Small intestine (tissue), 7 donors: ENCODE results near the gene UHRF2. TPM values are rescaled to one million over a fixed set of nuclear protein-coding genes. Genes with fewer than 3 reads are reported as not detected.
A peak's percentile ranks its signal among the peaks of the same experiment; 100 is the strongest.

ENCODE experiments used
- DNase-seq, 2 donors: peaks; one replicate each; pipeline versions ENCODE4 v3.0.0 to v3.0.0-alpha.2; 2013
- FAIRE-seq: peaks from 2 replicates; lab custom pipeline; 2012; peaks lifted over from hg19 to GRCh38; lab: Jason Lieb, UNC
- H3K27ac ChIP-seq, 3 donors: one replicate each; pipeline ENCODE4 v1.5.1; 2013; ENCODE audit warnings: low read length in 2 of 3, mild to moderate bottlenecking in 2 of 3, control low read depth in 1 of 3, inconsistent platforms in 1 of 3, low read depth in 1 of 3, moderate library complexity in 1 of 3
- H3K27me3 ChIP-seq, 3 donors: one replicate each; pipeline ENCODE4 v1.6.1; 2013; ENCODE audit warnings: low read length in 3 of 3, inconsistent platforms in 1 of 3; ENCODE audit not compliant: control insufficient read depth in 3 of 3, insufficient read depth in 3 of 3
- H3K36me3 ChIP-seq, 3 donors: one replicate each; pipeline ENCODE4 v1.6.1; 2013; ENCODE audit warnings: low read length in 3 of 3, inconsistent platforms in 1 of 3, low read depth in 1 of 3, mild to moderate bottlenecking in 1 of 3, moderate library complexity in 1 of 3; ENCODE audit not compliant: control insufficient read depth in 3 of 3, insufficient read depth in 2 of 3
- H3K4me1 ChIP-seq, 3 donors: one replicate each; pipeline ENCODE4 v1.6.1; 2013; ENCODE audit warnings: low read length in 2 of 3, inconsistent platforms in 1 of 3, low read depth in 1 of 3, mild to moderate bottlenecking in 1 of 3, moderate library complexity in 1 of 3; ENCODE audit not compliant: control insufficient read depth in 3 of 3, insufficient read depth in 2 of 3
- H3K4me3 ChIP-seq, 3 donors: one replicate each; pipeline ENCODE4 v1.5.1; 2013; ENCODE audit warnings: low read length in 3 of 3, control low read depth in 1 of 3, inconsistent platforms in 1 of 3, low read depth in 1 of 3, mild to moderate bottlenecking in 1 of 3, moderate library complexity in 1 of 3
- H3K9me3 ChIP-seq, 2 donors: one replicate each; pipeline ENCODE4 v1.6.1; 2013; ENCODE audit warnings: low read depth in 1 of 2, low read length in 1 of 2; ENCODE audit not compliant: control insufficient read depth in 2 of 2, insufficient read depth in 1 of 2
- WGBS, 3 donors: extraction: QIAGEN DNeasy Blood & Tissue Kit; methylation state at CpG; one replicate each; pipeline ENCODE4 v1.1.7; 2013; 5-methylcytosine and 5-hydroxymethylcytosine counted together
- polyA plus RNA-seq, 4 donors: library from polyadenylated mRNA; stranded (reverse) in 3 of 4; unstranded in 1 of 4; fragments of 200-250 nt in 3 of 4; fragments of 120-200 nt in 1 of 4; gene quantifications; one replicate each; pipeline versions ENCODE4 v1.2.1 to v1.2.3, GENCODE V29; 2013
- donor health status: healthy with polysubstance abuse.
- donor health status: control.
- donor health status: control.
- donor health status: Bipolar disorder and iron deficiency.
- donor health status: healthy.

Gene UHRF2
- polyA plus RNA-seq, 4 donors, result 12.5 to 47.7 (median 13.1) TPM

- H3K4me1 ChIP-seq, result no peaks in the 10 kb centered on the region
- no peak overlapping the region for H3K4me3 ChIP-seq
- peaks cover 0 to 14% (median 0%) of the 10 kb centered on the region in 3 donors for H3K36me3 ChIP-seq
- FAIRE-seq (no peak), DNase-seq (no peak)
- H3K27ac ChIP-seq, result no peak overlapping the region
- H3K27me3 ChIP-seq, result no peaks in the 10 kb centered on the region
- H3K9me3 ChIP-seq, result no peaks in the 10 kb centered on the region
- 88 to 98% (median 92%) methylated on average over 2 of the region's 2 CpGs for WGBS, 3 donors
Measured at GRCh38 chr9:6473151-6473550, 60.2 kb downstream of the UHRF2 start.

GRCh38 chr9:6479959-6480358 is 67.0 kb downstream of the UHRF2 start:
- Histone ChIP-seq H3K9me3 (no peaks in the 10 kb centered on the region), H3K4me1 (peaks cover 0 to 9% (median 0%) of the 10 kb centered on the region in 3 donors), H3K36me3 (peaks cover 2 to 22% (median 4%) of the 10 kb centered on the region in 3 donors), H3K27me3 (no peaks in the 10 kb centered on the region), H3K4me3 (no peak overlapping the region), H3K27ac (no peak overlapping the region)
- DNase-seq, result peak; percentile 62 to 72
- 29 to 68% (median 41%) methylated on average over 2 of the region's 2 CpGs for WGBS, 3 donors
- no peak for FAIRE-seq

- H3K27ac ChIP-seq, result no peak overlapping the region
- WGBS, 3 donors, result 78 to 80% (median 80%) methylated on average over 2 of the region's 2 CpGs
- DNase-seq (no peak), FAIRE-seq (no peak)
- H3K4me1 ChIP-seq, result peaks cover 0 to 9% (median 0%) of the 10 kb centered on the region in 3 donors
- no peaks in the 10 kb centered on the region for H3K27me3 ChIP-seq
- H3K9me3 ChIP-seq, result no peaks in the 10 kb centered on the region
- H3K4me3 ChIP-seq, result no peak overlapping the region
- peaks cover 5 to 35% (median 9%) of the 10 kb centered on the region in 3 donors for H3K36me3 ChIP-seq
Measured at GRCh38 chr9:6484210-6484609, 71.2 kb downstream of the UHRF2 start.

- WGBS, 3 donors, result 93 to 99% (median 95%) methylated on average over 7 of the region's 7 CpGs
- no peaks in the 10 kb centered on the region for H3K9me3 ChIP-seq
- DNase-seq (no peak), FAIRE-seq (no peak)
- peaks cover 5 to 34% (median 5%) of the 10 kb centered on the region in 3 donors for H3K36me3 ChIP-seq
- no peak overlapping the region for H3K4me3 ChIP-seq
- no peaks in the 10 kb centered on the region for H3K27me3 ChIP-seq
- H3K27ac ChIP-seq, result no peak overlapping the region
- no peaks in the 10 kb centered on the region for H3K4me1 ChIP-seq
Measured at GRCh38 chr9:6488395-6488794, 75.4 kb downstream of the UHRF2 start.

GRCh38 chr9:6489099-6489498 is 76.1 kb downstream of the UHRF2 start:
- H3K4me3 ChIP-seq, result no peak overlapping the region
- H3K9me3 ChIP-seq, result no peaks in the 10 kb centered on the region
- 78 to 89% (median 79%) methylated on average over 1 of the region's 1 CpG for WGBS, 3 donors
- peaks cover 5 to 33% (median 5%) of the 10 kb centered on the region in 3 donors for H3K36me3 ChIP-seq
- H3K27ac ChIP-seq, result no peak overlapping the region
- H3K27me3 ChIP-seq, result no peaks in the 10 kb centered on the region
- H3K4me1 ChIP-seq, result no peaks in the 10 kb centered on the region
- DNase-seq (no peak), FAIRE-seq (no peak)

- Histone ChIP-seq H3K4me3 (no peak overlapping the region), H3K4me1 (no peaks in the 10 kb centered on the region), H3K27me3 (no peaks in the 10 kb centered on the region), H3K9me3 (no peaks in the 10 kb centered on the region), H3K36me3 (peaks cover 3 to 24% (median 5%) of the 10 kb centered on the region in 3 donors), H3K27ac (no peak overlapping the region)
- no peak for FAIRE-seq
- 59 to 82% (median 63%) methylated on average over 2 of the region's 2 CpGs for WGBS, 3 donors
- DNase-seq, result no peak
Measured at GRCh38 chr9:6490863-6491262, 77.9 kb downstream of the UHRF2 start.

GRCh38 chr9:6495466-6495865 is 82.5 kb downstream of the UHRF2 start:
- Histone ChIP-seq H3K36me3 (peaks cover 4 to 15% (median 14%) of the 10 kb centered on the region in 3 donors), H3K9me3 (no peaks in the 10 kb centered on the region), H3K4me3 (no peak overlapping the region), H3K4me1 (no peaks in the 10 kb centered on the region), H3K27ac (no peak overlapping the region), H3K27me3 (no peaks in the 10 kb centered on the region)
- DNase-seq, result peak; percentile 6 to 51
- 96 to 100% (median 97%) methylated on average over 1 of the region's 1 CpG for WGBS, 3 donors
- FAIRE-seq, result no peak

- Histone ChIP-seq H3K4me3 (no peak overlapping the region), H3K4me1 (no peaks in the 10 kb centered on the region), H3K9me3 (no peaks in the 10 kb centered on the region), H3K27me3 (no peaks in the 10 kb centered on the region), H3K27ac (no peak overlapping the region), H3K36me3 (peaks cover 6 to 15% (median 12%) of the 10 kb centered on the region in 3 donors)
- 93 to 95% (median 95%) methylated on average over 1 of the region's 1 CpG for WGBS, 3 donors
- DNase-seq (no peak), FAIRE-seq (no peak)
Measured at GRCh38 chr9:6498982-6499381, 86.0 kb downstream of the UHRF2 start.
